Dermis microvascular lymphatic vessel endothelial cell (primary cell): ENCODE results near the gene MOCS3. TPM values are rescaled to one million over a fixed set of nuclear protein-coding genes. Genes with fewer than 3 reads are reported as not detected.

Experiments
- DNase-seq, 2 donors: peaks; one replicate each; pipeline versions ENCODE4 v3.0.0 to v3.0.0-alpha.2; 2010; ENCODE audit warnings: low read depth in 2 of 2
- total RNA-seq: library from RNA; depleted of rRNA; stranded (reverse); fragments of >200 nt; gene quantifications from 2 replicates; pipeline ENCODE4 v1.2.1, GENCODE V29; 2014

Gene MOCS3
- total RNA-seq, 1 donor from 2014 or later: 6.7 TPM

- no peak for DNase-seq
Observed at GRCh38 chr20:51009303-51010042, 50.9 kb downstream of the MOCS3 start.

- DNase-seq: no peak
Observed at GRCh38 chr20:51010043-51010365, 51.4 kb downstream of the MOCS3 start.

- no peak for DNase-seq
Observed at GRCh38 chr20:51010932-51011331, 52.3 kb downstream of the MOCS3 start.

GRCh38 chr20:51011479-51011878 lies 52.9 kb downstream of the MOCS3 start:
- DNase-seq: no peak

GRCh38 chr20:51012357-51012756 lies 53.7 kb downstream of the MOCS3 start:
- DNase-seq: no peak

Other genes starting within 250 kb of the MOCS3 start
- gene PARD6B, start 227.2 kb upstream of the MOCS3 start, total RNA-seq: 0.39 and 0.51 TPM in 2 replicates
- gene BCAS4, start 163.8 kb upstream of the MOCS3 start, total RNA-seq: 1.5 TPM in 2 replicates
- gene ADNP, start 27.4 kb upstream of the MOCS3 start, total RNA-seq: 28.6 and 33.0 TPM in 2 replicates
- 36.8 and 45.6 TPM in 2 replicates for gene DPM1, start 286 bp upstream of the MOCS3 start, total RNA-seq
- 1.9 and 2.3 TPM in 2 replicates for gene KCNG1, start 64.3 kb downstream of the MOCS3 start, total RNA-seq